GM12892 (cell line): Measurements from ENCODE around the gene NEB.
"Not testable (repeated sequence)": the region's sequence is repeated elsewhere in the genome, so short reads cannot be mapped to it uniquely, and the experiment has no call there.

Experiments used
- DNase-seq: peaks from one replicate; pipeline ENCODE4 v3.0.0; 2011; ENCODE audit not compliant: insufficient read length
- FAIRE-seq: peaks from 2 replicates; lab custom pipeline; 2011; peaks lifted over from hg19 to GRCh38; lab: Jason Lieb, UNC
- POLR2A ChIP-seq: IDR thresholded peaks from 2 replicates; pipeline ENCODE4 v1.6.1; 2011; ENCODE audit warnings: low read depth, low read length, control low read depth
- POLR2AphosphoS5 ChIP-seq: IDR thresholded peaks from 2 replicates; pipeline ENCODE4 v1.6.1; 2011; ENCODE audit warnings: low read depth, low read length, control low read depth
- TAF1 ChIP-seq: IDR thresholded peaks from 2 replicates; pipeline ENCODE4 v1.6.1; 2011; ENCODE audit warnings: low read depth, mild to moderate bottlenecking, control low read depth, low read length, borderline replicate concordance

Gene NEB

GRCh38 chr2:151655663-151656398 lies 78.4 kb downstream of the NEB start:
- DNase-seq (no peak), FAIRE-seq (no peak)
- no peak for TF ChIP-seq TAF1
- no peak for TF ChIP-seq POLR2AphosphoS5
- no peak for TF ChIP-seq POLR2A

GRCh38 chr2:151654891-151655290 lies 79.4 kb downstream of the NEB start:
- FAIRE-seq (no peak), DNase-seq (no peak)
- TF ChIP-seq TAF1 (no peak), POLR2A (no peak), POLR2AphosphoS5 (no peak)

GRCh38 chr2:151654085-151654484 lies 80.2 kb downstream of the NEB start:
- TF ChIP-seq POLR2A = no peak
- no peak for TF ChIP-seq TAF1
- TF ChIP-seq POLR2AphosphoS5 = no peak
- FAIRE-seq (no peak), DNase-seq (no peak)

- TF ChIP-seq TAF1 (no peak), POLR2AphosphoS5 (no peak), POLR2A (no peak)
- DNase-seq (no peak), FAIRE-seq (no peak)
Measured at GRCh38 chr2:151651274-151651673, 83.0 kb downstream of the NEB start.

DNA sequence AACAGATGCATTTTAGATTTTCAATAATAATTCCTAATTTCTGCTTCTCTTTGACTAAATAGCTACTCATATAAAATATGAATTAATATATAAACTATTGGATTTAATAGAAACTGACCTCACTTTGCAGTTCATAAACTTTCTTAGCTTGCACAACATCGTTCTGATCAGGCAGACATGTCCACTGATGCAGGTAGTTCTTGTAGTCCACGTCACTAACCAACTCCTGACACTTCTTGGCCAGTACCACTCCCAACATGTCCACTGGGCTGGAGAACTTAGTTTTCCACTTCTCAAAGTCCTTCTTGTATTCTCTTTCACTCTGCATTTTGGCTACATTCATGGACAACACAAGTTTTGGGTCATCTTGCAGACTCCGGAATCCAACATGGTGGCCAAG lies 83.8 kb downstream of the NEB start:
- TF ChIP-seq POLR2AphosphoS5 = no peak
- no peak for TF ChIP-seq TAF1
- TF ChIP-seq POLR2A = no peak
- FAIRE-seq (no peak), DNase-seq (no peak)

DNA sequence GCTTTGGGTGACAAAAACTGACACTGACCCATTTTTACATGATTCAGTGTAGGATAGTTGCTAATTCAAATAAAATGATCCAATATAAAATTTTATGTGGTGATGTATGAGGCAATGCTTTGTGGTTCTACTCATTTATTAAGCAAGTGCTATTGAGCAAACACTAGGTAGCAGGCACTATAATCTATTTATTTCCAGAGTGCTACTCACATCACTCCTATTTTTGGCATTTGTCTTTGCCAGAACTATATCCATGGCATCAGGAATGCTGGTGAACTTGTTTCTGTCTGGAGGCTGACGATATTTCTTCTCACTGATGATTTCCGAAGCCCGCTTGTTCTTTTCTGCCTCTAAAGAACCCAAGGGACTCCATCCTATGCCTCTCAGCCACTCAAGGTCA lies 84.3 kb downstream of the NEB start:
- FAIRE-seq (no peak), DNase-seq (no peak)
- TF ChIP-seq TAF1 (no peak), POLR2A (no peak), POLR2AphosphoS5 (no peak)

- no peak for TF ChIP-seq TAF1
- TF ChIP-seq POLR2AphosphoS5 = no peak
- no peak for TF ChIP-seq POLR2A
- FAIRE-seq = no peak
Measured at GRCh38 chr2:151649400-151649799, 84.9 kb downstream of the NEB start.

GRCh38 chr2:151646512-151646911 lies 87.8 kb downstream of the NEB start:
- FAIRE-seq = not testable (repeated sequence)

More at GRCh38 chr2:151649400-151649799, 84.9 kb downstream of the NEB start:
- no peak for DNase-seq

GRCh38 chr2:151644580-151644979 lies 89.7 kb downstream of the NEB start:
- TF ChIP-seq POLR2A (no peak), POLR2AphosphoS5 (no peak), TAF1 (no peak)
- no peak for FAIRE-seq
- DNase-seq = no peak

More at GRCh38 chr2:151646512-151646911, 87.8 kb downstream of the NEB start:
- DNase-seq = not testable (repeated sequence)

- not testable (repeated sequence) for FAIRE-seq, DNase-seq
Measured at GRCh38 chr2:151641895-151642294, 92.4 kb downstream of the NEB start.

GRCh38 chr2:151640087-151640486 lies 94.2 kb downstream of the NEB start:
- TF ChIP-seq TAF1 (no peak), POLR2AphosphoS5 (no peak), POLR2A (no peak)
- FAIRE-seq (no peak), DNase-seq (no peak)

- TF ChIP-seq TAF1 = no peak
- no peak for TF ChIP-seq POLR2A
- no peak for TF ChIP-seq POLR2AphosphoS5
- FAIRE-seq (no peak), DNase-seq (no peak)
Measured at GRCh38 chr2:151638990-151639389, 95.3 kb downstream of the NEB start.
